Dendritic cell treated with granulocyte-macrophage colony-stimulating factor and Interleukin-4, amounts not matched to agents 40 ng/mL and 50 ng/mL, for 4 days (primary cell): ENCODE measurements around the gene SGCD.

ENCODE experiments used
- H3K27ac Mint-ChIP-seq: one replicate; pipeline ENCODE4 v1.8.0; 2022; ENCODE audit warnings: mild to moderate bottlenecking, mixed read lengths
- H3K27me3 Mint-ChIP-seq: one replicate; pipeline ENCODE4 v1.8.0; 2022; ENCODE audit warnings: mild to moderate bottlenecking, mixed read lengths
- H3K36me3 Mint-ChIP-seq: one replicate; pipeline ENCODE4 v1.8.0; 2022; ENCODE audit warnings: low read depth, mixed read lengths
- H3K4me1 Mint-ChIP-seq: one replicate; pipeline ENCODE4 v1.8.0; 2022; ENCODE audit warnings: low read depth, mixed read lengths
- H3K4me3 Mint-ChIP-seq: one replicate; pipeline ENCODE4 v1.8.0; 2022; ENCODE audit warnings: mild to moderate bottlenecking, moderate library complexity, mixed read lengths
- H3K9me3 Mint-ChIP-seq: one replicate; pipeline ENCODE4 v1.8.0; 2022; ENCODE audit warnings: mixed read lengths
- intact Hi-C: fragments of 100-400 bp; cut with micrococcal nuclease; formaldehyde crosslinking; loops from one replicate; pipeline ENCODE4 v1.15.0; 2022

The SGCD gene

GRCh38 chr5:156498226-156498980 is 171.4 kb downstream of the SGCD start:
- no peaks in the 10 kb centered on the region for H3K27me3 Mint-ChIP-seq

GRCh38 chr5:156500755-156501154 is 173.8 kb downstream of the SGCD start:
- intact Hi-C loops, result no loop called here
- no peaks in the 10 kb centered on the region for H3K4me1 Mint-ChIP-seq
- H3K27me3 Mint-ChIP-seq, result no peaks in the 10 kb centered on the region
- H3K36me3 Mint-ChIP-seq, result no peaks in the 10 kb centered on the region
- peaks cover 6% of the 10 kb centered on the region for H3K9me3 Mint-ChIP-seq
- no peak overlapping the region for H3K27ac Mint-ChIP-seq
- H3K4me3 Mint-ChIP-seq, result no peak overlapping the region

More at GRCh38 chr5:156498226-156498980, 171.4 kb downstream of the SGCD start:
- no peak overlapping the region for H3K27ac Mint-ChIP-seq
- intact Hi-C loops, result no loop called here
- peaks cover 16% of the 10 kb centered on the region for H3K9me3 Mint-ChIP-seq
- H3K36me3 Mint-ChIP-seq, result no peaks in the 10 kb centered on the region
- no peaks in the 10 kb centered on the region for H3K4me1 Mint-ChIP-seq
- H3K4me3 Mint-ChIP-seq, result no peak overlapping the region

- Mint-ChIP-seq H3K4me3 (no peak overlapping the region), H3K9me3 (peaks cover 6% of the 10 kb centered on the region), H3K36me3 (no peaks in the 10 kb centered on the region), H3K27me3 (no peaks in the 10 kb centered on the region), H3K27ac (no peak overlapping the region), H3K4me1 (no peaks in the 10 kb centered on the region)
- intact Hi-C loops, result no loop called here
Observed at GRCh38 chr5:156505101-156505500, 178.1 kb downstream of the SGCD start.

- no peaks in the 10 kb centered on the region for H3K4me1 Mint-ChIP-seq
Observed at GRCh38 chr5:156513123-156513815, 186.3 kb downstream of the SGCD start.

GRCh38 chr5:156515121-156515520 is 188.2 kb downstream of the SGCD start:
- no peaks in the 10 kb centered on the region for H3K36me3 Mint-ChIP-seq
- peaks cover 68% of the 10 kb centered on the region for H3K9me3 Mint-ChIP-seq
- no peak overlapping the region for H3K27ac Mint-ChIP-seq
- intact Hi-C loops, result no loop called here
- H3K27me3 Mint-ChIP-seq, result no peaks in the 10 kb centered on the region
- no peaks in the 10 kb centered on the region for H3K4me1 Mint-ChIP-seq
- no peak overlapping the region for H3K4me3 Mint-ChIP-seq

More at GRCh38 chr5:156513123-156513815, 186.3 kb downstream of the SGCD start:
- Mint-ChIP-seq H3K27me3 (no peaks in the 10 kb centered on the region), H3K27ac (no peak overlapping the region), H3K36me3 (no peaks in the 10 kb centered on the region), H3K9me3 (peaks cover 49% of the 10 kb centered on the region), H3K4me3 (no peak overlapping the region)
- intact Hi-C loops, result no loop called here

GRCh38 chr5:156515803-156516360 is 188.9 kb downstream of the SGCD start:
- Mint-ChIP-seq H3K36me3 (no peaks in the 10 kb centered on the region), H3K4me1 (no peaks in the 10 kb centered on the region), H3K4me3 (no peak overlapping the region), H3K27me3 (no peaks in the 10 kb centered on the region), H3K27ac (no peak overlapping the region), H3K9me3 (peaks cover 75% of the 10 kb centered on the region)
- intact Hi-C loops, result no loop called here

GRCh38 chr5:156522651-156523529 is 195.9 kb downstream of the SGCD start:
- H3K9me3 Mint-ChIP-seq, result peaks cover 34% of the 10 kb centered on the region
- no peaks in the 10 kb centered on the region for H3K36me3 Mint-ChIP-seq
- H3K4me3 Mint-ChIP-seq, result no peak overlapping the region
- no peak overlapping the region for H3K27ac Mint-ChIP-seq
- intact Hi-C loops, result no loop called here
- H3K27me3 Mint-ChIP-seq, result no peaks in the 10 kb centered on the region
- no peaks in the 10 kb centered on the region for H3K4me1 Mint-ChIP-seq

- Mint-ChIP-seq H3K4me3 (no peak overlapping the region), H3K36me3 (no peaks in the 10 kb centered on the region), H3K27me3 (no peaks in the 10 kb centered on the region), H3K9me3 (peaks cover 27% of the 10 kb centered on the region), H3K4me1 (no peaks in the 10 kb centered on the region), H3K27ac (no peak overlapping the region)
- intact Hi-C loops, result no loop called here
Observed at GRCh38 chr5:156523607-156524006, 196.6 kb downstream of the SGCD start.

- no peak overlapping the region for H3K4me3 Mint-ChIP-seq
- no peaks in the 10 kb centered on the region for H3K4me1 Mint-ChIP-seq
- H3K27ac Mint-ChIP-seq, result no peak overlapping the region
- H3K36me3 Mint-ChIP-seq, result no peaks in the 10 kb centered on the region
- no peaks in the 10 kb centered on the region for H3K27me3 Mint-ChIP-seq
- intact Hi-C loops, result no loop called here
- H3K9me3 Mint-ChIP-seq, result peaks cover under 1% of the 10 kb centered on the region
Observed at GRCh38 chr5:156526081-156526925, 199.3 kb downstream of the SGCD start.

- Mint-ChIP-seq H3K4me1 (no peaks in the 10 kb centered on the region), H3K9me3 (no peaks in the 10 kb centered on the region), H3K27me3 (no peaks in the 10 kb centered on the region), H3K27ac (no peak overlapping the region), H3K36me3 (no peaks in the 10 kb centered on the region), H3K4me3 (no peak overlapping the region)
- intact Hi-C loops, result no loop called here
Observed at GRCh38 chr5:156527611-156528010, 200.6 kb downstream of the SGCD start.

- Mint-ChIP-seq H3K4me3 (no peak overlapping the region), H3K27me3 (no peaks in the 10 kb centered on the region), H3K27ac (no peak overlapping the region), H3K9me3 (no peaks in the 10 kb centered on the region), H3K4me1 (no peaks in the 10 kb centered on the region), H3K36me3 (no peaks in the 10 kb centered on the region)
- intact Hi-C loops, result no loop called here
Observed at GRCh38 chr5:156528673-156529072, 201.7 kb downstream of the SGCD start.

GRCh38 chr5:156529892-156530291 is 202.9 kb downstream of the SGCD start:
- no peaks in the 10 kb centered on the region for H3K9me3 Mint-ChIP-seq

GRCh38 chr5:156531199-156531598 is 204.2 kb downstream of the SGCD start:
- Mint-ChIP-seq H3K27me3 (no peaks in the 10 kb centered on the region), H3K9me3 (no peaks in the 10 kb centered on the region), H3K4me1 (no peaks in the 10 kb centered on the region), H3K36me3 (no peaks in the 10 kb centered on the region), H3K4me3 (no peak overlapping the region), H3K27ac (no peak overlapping the region)
- intact Hi-C loops, result no loop called here

More at GRCh38 chr5:156529892-156530291, 202.9 kb downstream of the SGCD start:
- intact Hi-C loops, result no loop called here
- Mint-ChIP-seq H3K4me3 (no peak overlapping the region), H3K27me3 (no peaks in the 10 kb centered on the region), H3K4me1 (no peaks in the 10 kb centered on the region), H3K36me3 (no peaks in the 10 kb centered on the region), H3K27ac (no peak overlapping the region)
